Keratinocyte (primary cell): Measurements from ENCODE around the gene TSPEAR.

ENCODE experiments used
- CTCF ChIP-seq, 3 experiments: IDR thresholded peaks in 1 of 3; conservative IDR thresholded peaks in 1 of 3; optimal IDR thresholded peaks in 1 of 3; 2 replicates in 2 of 3; 3 replicates in 1 of 3; pipeline versions ENCODE3 to v1.5.1; 2011; ENCODE audit warnings: low read length in 3 of 3, mild to moderate bottlenecking in 3 of 3, moderate library complexity in 2 of 3, control low read depth in 1 of 3, inconsistent platforms in 1 of 3; ENCODE audit not compliant: insufficient read depth in 2 of 3; ENCODE audit errors: extremely low read depth in 1 of 3
- EZH2 ChIP-seq: IDR thresholded peaks from one replicate; pipeline ENCODE4 v1.6.1; 2012; ENCODE audit warnings: inconsistent platforms, mild to moderate bottlenecking, low read length, moderate library complexity

GRCh38 chr21:44618504-44618903 lies 92.9 kb downstream of the TSPEAR start:
- TF ChIP-seq CTCF (optimal IDR thresholded peaks at IDR 0.05 in 1 of 3, IDR thresholded peaks at IDR 0.05 in 1 of 3, conservative IDR thresholded peaks at IDR 0.05 in 1 of 3; ENCODE audit: extremely low read depth in 1 of 3, insufficient read depth in 2 of 3, low read length in 3 of 3) (peak in 1 of 3 experiments; percentile 7), EZH2 (no peak)
